SK-N-SH (cell line): ENCODE data around the gene SAP30BP. TPM values are rescaled to one million over a fixed set of nuclear protein-coding genes. Genes with fewer than 3 reads are reported as not detected.

ENCODE experiments used
- CTCF ChIA-PET: fragments of 300-600, 350-600 bp; formaldehyde crosslinking; extraction: SDS; loops from one replicate; lab custom pipeline; 2021; lab: Yijun Ruan, JAX
- POLR2A ChIA-PET: fragments of 350-600 bp; sonication (Branson Sonifier 250); formaldehyde crosslinking; extraction: SDS; loops from one replicate; lab custom pipeline; 2020; ENCODE audit warnings: antibody characterized with exemption, inconsistent platforms; lab: Yijun Ruan, JAX
- DNase-seq: peaks from one replicate; pipeline ENCODE4 v3.0.0; 2012
- H2AFZ ChIP-seq: fragments of 200-600 bp; sonication (generic); 2 replicates; pipeline ENCODE4 v1.8.1; 2016; ENCODE audit warnings: antibody characterized with exemption, mild to moderate bottlenecking, low read depth
- H3F3A ChIP-seq: fragments of 200-600 bp; sonication (generic); replicated peaks from 2 replicates; pipeline ENCODE3; 2016; ENCODE audit warnings: antibody characterized with exemption, mild to moderate bottlenecking; ENCODE audit not compliant: insufficient read depth
- H3K27ac ChIP-seq, 2 experiments: fragments of 200-500 bp in 1 of 2; fragments of 200-600 bp in 1 of 2; sonication (Bioruptor generic) in 1 of 2; sonication (generic), shearing (Covaris generic) in 1 of 2; 2 replicates each; pipeline versions ENCODE4 v1.5.1 to v1.6.1; 2014 to 2016; ENCODE audit warnings: low read depth in 2 of 2, inconsistent platforms in 1 of 2, low read length in 1 of 2, mild to moderate bottlenecking in 1 of 2, mixed read lengths in 1 of 2
- H3K27me3 ChIP-seq: fragments of 200-600 bp; sonication (generic), shearing (Covaris generic); 2 replicates; pipeline ENCODE4 v1.6.1; 2016; ENCODE audit warnings: mixed run types; ENCODE audit not compliant: insufficient read depth
- H3K36me3 ChIP-seq, 2 experiments: fragments of 200-500 bp in 1 of 2; fragments of 200-600 bp in 1 of 2; sonication (Bioruptor generic) in 1 of 2; sonication (generic) in 1 of 2; replicated peaks in 1 of 2; 2 replicates each; pipeline versions ENCODE3 to v1.5.1; 2014 to 2016; ENCODE audit warnings: low read length in 1 of 2, mild to moderate bottlenecking in 1 of 2; ENCODE audit not compliant: insufficient read depth in 2 of 2, control insufficient read depth in 1 of 2
- H3K4me1 ChIP-seq, 2 experiments: fragments of 200-500 bp in 1 of 2; fragments of 200-600 bp in 1 of 2; sonication (Bioruptor generic) in 1 of 2; sonication (generic), shearing (Covaris generic) in 1 of 2; 2 replicates each; pipeline versions ENCODE4 v1.5.1 to v1.6.1; 2014 to 2016; ENCODE audit warnings: low read depth in 1 of 2, low read length in 1 of 2, mixed run types in 1 of 2; ENCODE audit not compliant: insufficient read depth in 2 of 2, control insufficient read depth in 1 of 2
- H3K4me2 ChIP-seq: fragments of 200-600 bp; sonication (generic), shearing (Covaris generic); 2 replicates; pipeline ENCODE4 v1.6.1; 2017; ENCODE audit warnings: mixed run types
- H3K4me3 ChIP-seq, 2 experiments: fragments of 200-500 bp in 1 of 2; fragments of 200-600 bp in 1 of 2; sonication (Bioruptor generic) in 1 of 2; sonication (generic), shearing (Covaris generic) in 1 of 2; 2 replicates each; pipeline versions ENCODE4 v1.5.1 to v1.8.1; 2014 to 2016; ENCODE audit warnings: low read depth in 2 of 2, inconsistent platforms in 1 of 2, low read length in 1 of 2, mild to moderate bottlenecking in 1 of 2, mixed read lengths in 1 of 2, moderate library complexity in 1 of 2
- H3K79me2 ChIP-seq: fragments of 200-600 bp; sonication (generic); 2 replicates; pipeline ENCODE4 v1.8.1; 2017; ENCODE audit warnings: mild to moderate bottlenecking; ENCODE audit not compliant: insufficient read depth
- H3K9ac ChIP-seq: fragments of 200-600 bp; sonication (generic); 2 replicates; pipeline ENCODE4 v1.6.1; 2017; ENCODE audit warnings: mixed run types
- H3K9me2 ChIP-seq: fragments of 200-600 bp; sonication (generic); 2 replicates; pipeline ENCODE4 v1.6.1; 2017; ENCODE audit warnings: mixed run types
- H3K9me3 ChIP-seq: fragments of 200-600 bp; sonication (generic); 2 replicates; pipeline ENCODE4 v1.6.1; 2017; ENCODE audit warnings: mixed run types, mild to moderate bottlenecking, moderate library complexity
- H4K20me1 ChIP-seq: fragments of 200-600 bp; sonication (generic); 2 replicates; pipeline ENCODE4 v1.6.1; 2017; ENCODE audit warnings: mild to moderate bottlenecking, mixed run types; ENCODE audit not compliant: insufficient read depth
- CHD2 ChIP-seq: fragments of 150-350 bp; IDR thresholded peaks from 2 replicates; pipeline ENCODE4 v1.6.1; 2018; ENCODE audit warnings: low read length; ENCODE audit not compliant: partially characterized antibody
- EP300 ChIP-seq, 2 experiments: IDR thresholded peaks; 2 replicates each; pipeline versions ENCODE4 v1.4.0 to v1.6.1; 2012; ENCODE audit warnings: borderline replicate concordance in 1 of 2, low read depth in 1 of 2, low read length in 1 of 2
- EZH2phosphoT487 ChIP-seq: fragments of 200-600 bp; sonication (generic); IDR thresholded peaks from 2 replicates; pipeline ENCODE4 v1.6.1; 2017; ENCODE audit warnings: low read depth, mixed run types, mild to moderate bottlenecking, antibody characterized with exemption, moderate library complexity, borderline replicate concordance
- FOXJ3 ChIP-seq: sonication (generic); formaldehyde crosslinking; IDR thresholded peaks from 2 replicates; pipeline ENCODE4 v1.5.1; 2020; ENCODE audit warnings: mild to moderate bottlenecking, missing genetic modification reagents
- FOXM1 ChIP-seq: IDR thresholded peaks from 2 replicates; pipeline ENCODE4 v1.4.0; 2012; ENCODE audit warnings: low read depth, mild to moderate bottlenecking
- GABPA ChIP-seq: IDR thresholded peaks from 2 replicates; pipeline ENCODE4 v1.4.0; 2012; ENCODE audit warnings: low read depth, mild to moderate bottlenecking
- JUND ChIP-seq: IDR thresholded peaks from 2 replicates; pipeline ENCODE4 v1.4.0; 2012
- MEF2A ChIP-seq: IDR thresholded peaks from 2 replicates; pipeline ENCODE4 v1.4.0; 2012; ENCODE audit warnings: low read depth, borderline replicate concordance
- NFIC ChIP-seq: IDR thresholded peaks from 2 replicates; pipeline ENCODE4 v1.4.0; 2012; ENCODE audit warnings: borderline replicate concordance
- NRF1 ChIP-seq: IDR thresholded peaks from 2 replicates; pipeline ENCODE4 v1.6.1; 2012; ENCODE audit warnings: low read depth, mild to moderate bottlenecking, low read length
- POLR2AphosphoS5 ChIP-seq: IDR thresholded peaks from 2 replicates; pipeline ENCODE4 v1.6.1; 2012; ENCODE audit warnings: low read depth, low read length
- RAD21 ChIP-seq: IDR thresholded peaks from 2 replicates; pipeline ENCODE4 v1.6.1; 2012; ENCODE audit warnings: mild to moderate bottlenecking, low read length
- RCOR1 ChIP-seq: fragments of 150-350 bp; IDR thresholded peaks from 2 replicates; pipeline ENCODE4 v1.6.1; 2017; ENCODE audit warnings: antibody characterized with exemption, low read length
- REST ChIP-seq: IDR thresholded peaks from 2 replicates; pipeline ENCODE4 v1.6.1; 2012; ENCODE audit warnings: mild to moderate bottlenecking, low read depth, low read length, moderate library complexity
- RXRA ChIP-seq: IDR thresholded peaks from 2 replicates; pipeline ENCODE4 v1.4.0; 2012; ENCODE audit warnings: low read depth, mild to moderate bottlenecking, borderline replicate concordance
- SIN3A ChIP-seq: IDR thresholded peaks from 2 replicates; pipeline ENCODE4 v1.6.1; 2012; ENCODE audit warnings: low read depth, mild to moderate bottlenecking, low read length, moderate library complexity, borderline replicate concordance
- SMC3 ChIP-seq: IDR thresholded peaks from 2 replicates; pipeline ENCODE4 v1.6.1; 2012; ENCODE audit warnings: low read depth, low read length, improper control_type of control experiment
- YY1 ChIP-seq: IDR thresholded peaks from 2 replicates; pipeline ENCODE4 v1.4.0; 2012; ENCODE audit warnings: low read depth, mild to moderate bottlenecking
- WGBS: methylation state at CpG from one replicate; pipeline ENCODE4 v1.1.6; 2017; ENCODE audit warnings: low lambda C conversion rate; 5-methylcytosine and 5-hydroxymethylcytosine counted together
- polyA plus RNA-seq, 3 experiments: library from polyadenylated mRNA; depleted of rRNA; stranded (reverse); fragments of >200 nt; gene quantifications; 2 replicates each; pipeline ENCODE4 v1.2.3, GENCODE V29; 2012
- TF ChIP-seq, protein P1 (sequence below): fragments of 150-350 bp; IDR thresholded peaks from 2 replicates; pipeline ENCODE4 v1.6.1; 2017; ENCODE audit warnings: antibody characterized with exemption, low read length, low read depth, borderline replicate concordance
- TF ChIP-seq, protein P2 (sequence below): fragments of 200-600 bp; sonication (generic); IDR thresholded peaks from 2 replicates; pipeline ENCODE4 v1.6.1; 2017; ENCODE audit warnings: antibody characterized with exemption, mild to moderate bottlenecking, moderate library complexity
- TF ChIP-seq, protein P3 (sequence below): fragments of 150-350 bp; IDR thresholded peaks from 2 replicates; pipeline ENCODE4 v1.6.1; 2016; ENCODE audit warnings: mild to moderate bottlenecking, low read depth, low read length
- TF ChIP-seq, protein P4 (sequence below): IDR thresholded peaks from 2 replicates; pipeline ENCODE4 v1.4.0; 2012; ENCODE audit warnings: low read depth, borderline replicate concordance

Gene SAP30BP
- polyA plus RNA-seq (2012; rRNA removed), result 145 and 158 TPM in 2 replicates
- polyA plus RNA-seq (2012; cell fraction: cytosol; rRNA removed), result 103 and 121 TPM in 2 replicates
- polyA plus RNA-seq (2012; cell fraction: nucleus; rRNA removed), result 387 and 410 TPM in 2 replicates

- peak within 1 kb of the TSS; percentile 79 to 81 for H3K27ac ChIP-seq
- H2AFZ ChIP-seq, result peak within 1 kb of the TSS; percentile 94
- ChIA-PET POLR2A (interaction anchor here (1.0 to 1.4 kb wide), 6 partner anchors 10 to 83 kb away, joined by 3 to 5 read pairs (median 4); no protein-coding TSS in a partner anchor), CTCF (interaction anchor here (0.9 to 5.9 kb wide), 14 partner anchors 9 to 162 kb away, joined by 3 to 75 read pairs (median 4); partner anchors contain the start of gene SMIM5)
- H3K36me3 ChIP-seq, result peaks cover 42 to 61% of the 10 kb centered on the region in 2 experiments
- no peaks in the 10 kb centered on the region for H3K9me2 ChIP-seq
- H3K79me2 ChIP-seq, result peaks cover 74% of the 10 kb centered on the region
- no peaks in the 10 kb centered on the region for H3K27me3 ChIP-seq
- WGBS, result under 1% methylated on average over 55 of the region's 55 CpGs
- H3K9ac ChIP-seq, result peak within 1 kb of the TSS; percentile 93
- H3F3A ChIP-seq, result no peaks in the 10 kb centered on the region
- H4K20me1 ChIP-seq, result no peaks in the 10 kb centered on the region
- peak within 1 kb of the TSS; percentile 77 for H3K4me2 ChIP-seq
- H3K9me3 ChIP-seq, result no peaks in the 10 kb centered on the region
- peak; percentile 96 for DNase-seq
- peaks cover 12 to 16% of the 10 kb centered on the region in 2 experiments; a peak in 3 of 4 replicates for H3K4me1 ChIP-seq
- H3K4me3 ChIP-seq, result peak within 1 kb of the TSS; percentile 94 to 97
- TF ChIP-seq GABPA (peak; percentile 97), SIN3A (peak; percentile 75; the same call in 1 of the 2 replicates), EZH2phosphoT487 (no peak), FOXM1 (no peak), RXRA (no peak), REST (peak; percentile 44; the same call in 1 of the 2 replicates), RCOR1 (peak; percentile 36; the same call in 1 of the 2 replicates), RAD21 (no peak), SMC3 (no peak), NRF1 (no peak), MEF2A (no peak; the same call in 1 of the 2 replicates), YY1 (peak; percentile 97), FOXJ3 (CRISPR knock-in tag) (no peak), NFIC (no peak), EP300 (IDR thresholded peaks at IDR 0.05; ENCODE audit: borderline replicate concordance in 1 of 2, low read depth in 1 of 2, low read length in 1 of 2) (no peak), POLR2AphosphoS5 (peak; percentile 96), JUND (peak; percentile 46), CHD2 (peak; percentile 84)
- TF ChIP-seq, protein P1, sequence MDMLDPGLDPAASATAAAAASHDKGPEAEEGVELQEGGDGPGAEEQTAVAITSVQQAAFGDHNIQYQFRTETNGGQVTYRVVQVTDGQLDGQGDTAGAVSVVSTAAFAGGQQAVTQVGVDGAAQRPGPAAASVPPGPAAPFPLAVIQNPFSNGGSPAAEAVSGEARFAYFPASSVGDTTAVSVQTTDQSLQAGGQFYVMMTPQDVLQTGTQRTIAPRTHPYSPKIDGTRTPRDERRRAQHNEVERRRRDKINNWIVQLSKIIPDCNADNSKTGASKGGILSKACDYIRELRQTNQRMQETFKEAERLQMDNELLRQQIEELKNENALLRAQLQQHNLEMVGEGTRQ, result no peak
- TF ChIP-seq, protein P2, sequence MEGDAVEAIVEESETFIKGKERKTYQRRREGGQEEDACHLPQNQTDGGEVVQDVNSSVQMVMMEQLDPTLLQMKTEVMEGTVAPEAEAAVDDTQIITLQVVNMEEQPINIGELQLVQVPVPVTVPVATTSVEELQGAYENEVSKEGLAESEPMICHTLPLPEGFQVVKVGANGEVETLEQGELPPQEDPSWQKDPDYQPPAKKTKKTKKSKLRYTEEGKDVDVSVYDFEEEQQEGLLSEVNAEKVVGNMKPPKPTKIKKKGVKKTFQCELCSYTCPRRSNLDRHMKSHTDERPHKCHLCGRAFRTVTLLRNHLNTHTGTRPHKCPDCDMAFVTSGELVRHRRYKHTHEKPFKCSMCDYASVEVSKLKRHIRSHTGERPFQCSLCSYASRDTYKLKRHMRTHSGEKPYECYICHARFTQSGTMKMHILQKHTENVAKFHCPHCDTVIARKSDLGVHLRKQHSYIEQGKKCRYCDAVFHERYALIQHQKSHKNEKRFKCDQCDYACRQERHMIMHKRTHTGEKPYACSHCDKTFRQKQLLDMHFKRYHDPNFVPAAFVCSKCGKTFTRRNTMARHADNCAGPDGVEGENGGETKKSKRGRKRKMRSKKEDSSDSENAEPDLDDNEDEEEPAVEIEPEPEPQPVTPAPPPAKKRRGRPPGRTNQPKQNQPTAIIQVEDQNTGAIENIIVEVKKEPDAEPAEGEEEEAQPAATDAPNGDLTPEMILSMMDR, result no peak
- TF ChIP-seq, protein P3, sequence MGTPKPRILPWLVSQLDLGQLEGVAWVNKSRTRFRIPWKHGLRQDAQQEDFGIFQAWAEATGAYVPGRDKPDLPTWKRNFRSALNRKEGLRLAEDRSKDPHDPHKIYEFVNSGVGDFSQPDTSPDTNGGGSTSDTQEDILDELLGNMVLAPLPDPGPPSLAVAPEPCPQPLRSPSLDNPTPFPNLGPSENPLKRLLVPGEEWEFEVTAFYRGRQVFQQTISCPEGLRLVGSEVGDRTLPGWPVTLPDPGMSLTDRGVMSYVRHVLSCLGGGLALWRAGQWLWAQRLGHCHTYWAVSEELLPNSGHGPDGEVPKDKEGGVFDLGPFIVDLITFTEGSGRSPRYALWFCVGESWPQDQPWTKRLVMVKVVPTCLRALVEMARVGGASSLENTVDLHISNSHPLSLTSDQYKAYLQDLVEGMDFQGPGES, result peak; percentile 38; the same call in 1 of the 2 replicates
- TF ChIP-seq, protein P4, sequence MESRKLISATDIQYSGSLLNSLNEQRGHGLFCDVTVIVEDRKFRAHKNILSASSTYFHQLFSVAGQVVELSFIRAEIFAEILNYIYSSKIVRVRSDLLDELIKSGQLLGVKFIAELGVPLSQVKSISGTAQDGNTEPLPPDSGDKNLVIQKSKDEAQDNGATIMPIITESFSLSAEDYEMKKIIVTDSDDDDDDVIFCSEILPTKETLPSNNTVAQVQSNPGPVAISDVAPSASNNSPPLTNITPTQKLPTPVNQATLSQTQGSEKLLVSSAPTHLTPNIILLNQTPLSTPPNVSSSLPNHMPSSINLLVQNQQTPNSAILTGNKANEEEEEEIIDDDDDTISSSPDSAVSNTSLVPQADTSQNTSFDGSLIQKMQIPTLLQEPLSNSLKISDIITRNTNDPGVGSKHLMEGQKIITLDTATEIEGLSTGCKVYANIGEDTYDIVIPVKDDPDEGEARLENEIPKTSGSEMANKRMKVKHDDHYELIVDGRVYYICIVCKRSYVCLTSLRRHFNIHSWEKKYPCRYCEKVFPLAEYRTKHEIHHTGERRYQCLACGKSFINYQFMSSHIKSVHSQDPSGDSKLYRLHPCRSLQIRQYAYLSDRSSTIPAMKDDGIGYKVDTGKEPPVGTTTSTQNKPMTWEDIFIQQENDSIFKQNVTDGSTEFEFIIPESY, result no peak
Measured at GRCh38 chr17:75666959-75667790, at the start of gene SAP30BP, which contains the start of gene RECQL5. Gene SAP30BP, plus strand, starts transcription at chr17:75667338. Its CDS starts 35 bp downstream, at chr17:75667373. Gene RECQL5, minus strand, starts transcription at chr17:75667154. Its CDS starts 597 bp downstream, at chr17:75666557.
